Measurements from ENCODE around the gene DHRS11.

- no peak for TF ChIP-seq CTCF (IDR thresholded peaks at IDR 0.05)
- no peak for TF ChIP-seq POLR2A (IDR thresholded peaks at IDR 0.05)
- TF ChIP-seq POLR2AphosphoS5 (IDR thresholded peaks at IDR 0.05), result no peak
Measured at GRCh38 chr17:36599546-36600250, 8.0 kb downstream of the DHRS11 start.
